A549 treated with ZK216348 at 1 μM for 4 hours (cell line): Measurements from ENCODE around the gene SLC35F2. TPM values are rescaled to one million over a fixed set of nuclear protein-coding genes. Genes with fewer than 3 reads are reported as not detected.

ENCODE experiments used
- total RNA-seq: library from RNA; stranded (reverse); fragments of 200-300 nt; extraction: Qiagen RNA extraction; gene quantifications from 5 replicates; pipeline ENCODE4 v1.2.3, GENCODE V29; 2022; ENCODE audit warnings: low read depth

The SLC35F2 gene
- 41.1 to 45.4 TPM (median 42.0 TPM) in 5 replicates for total RNA-seq

GRCh38 chr11:107858217-107859070 lies at the start of gene SLC35F2:
SLC35F2 (minus strand) TSS chr11:107858787; CDS start chr11:107858767, 20 bp downstream.

Other genes starting within 250 kb of the SLC35F2 start
- 0.42 to 1.6 TPM (median 0.91 TPM) in 5 replicates for gene SLN, start 146.7 kb downstream of the SLC35F2 start, total RNA-seq
- gene RAB39A, start 69.7 kb upstream of the SLC35F2 start, total RNA-seq: 0.25 to 0.70 TPM (median 0.53 TPM) in 5 replicates
- gene CUL5, start 150.1 kb upstream of the SLC35F2 start, total RNA-seq: 6.5 to 13.4 TPM (median 8.9 TPM) in 5 replicates